Measurements from ENCODE around the gene HAUS8.

The HAUS8 gene

DNA sequence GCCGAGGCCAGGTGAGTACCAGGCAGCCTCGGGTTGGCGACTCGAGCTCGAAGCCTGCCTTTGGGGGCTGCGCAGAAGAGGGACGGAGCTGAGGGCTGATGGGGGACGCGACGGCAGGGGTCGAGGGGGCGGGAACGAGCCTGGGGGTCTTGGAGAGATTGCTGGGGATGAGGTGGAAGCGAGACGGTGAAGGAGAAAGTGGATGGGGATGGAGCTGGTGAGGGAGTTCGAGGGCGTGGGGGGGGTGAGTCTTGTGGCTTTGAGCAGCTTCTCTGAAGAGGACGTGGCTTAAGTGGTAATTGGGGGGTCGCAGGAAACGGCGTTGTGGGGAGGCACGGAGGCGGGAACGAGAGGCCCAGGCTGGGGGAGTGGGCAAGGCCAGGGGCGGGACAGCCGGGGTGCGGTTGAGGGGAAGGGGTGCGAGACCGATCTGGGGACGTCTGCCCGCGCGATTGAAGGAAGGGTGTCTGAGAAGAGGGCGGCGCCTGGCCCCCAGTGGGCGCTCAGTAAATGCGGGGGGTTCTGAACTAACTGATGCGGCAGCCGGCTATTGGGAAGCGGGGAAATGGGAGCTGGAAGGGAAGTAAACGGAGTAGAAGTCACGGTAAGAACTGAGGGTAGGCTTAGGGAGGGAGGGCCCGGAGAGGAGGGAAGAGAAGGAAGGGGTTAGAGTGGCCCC is 751 bp upstream of the HAUS8 start:
- Mint-ChIP-seq H3K9me3 (no peaks in the 10 kb centered on the region), H3K4me3 (peak overlapping the region; percentile 96 to 100 (median 99)), H3K27me3 (ENCODE audit: low read depth) (peaks cover 3% of the 10 kb centered on the region), H3K27ac (peak overlapping the region; percentile 81 to 87 (median 83)), H3K4me1 (peaks cover 40% of the 10 kb centered on the region), H3K36me3 (ENCODE audit: low read depth) (peaks cover 2% of the 10 kb centered on the region)
- TF ChIP-seq, protein P1, sequence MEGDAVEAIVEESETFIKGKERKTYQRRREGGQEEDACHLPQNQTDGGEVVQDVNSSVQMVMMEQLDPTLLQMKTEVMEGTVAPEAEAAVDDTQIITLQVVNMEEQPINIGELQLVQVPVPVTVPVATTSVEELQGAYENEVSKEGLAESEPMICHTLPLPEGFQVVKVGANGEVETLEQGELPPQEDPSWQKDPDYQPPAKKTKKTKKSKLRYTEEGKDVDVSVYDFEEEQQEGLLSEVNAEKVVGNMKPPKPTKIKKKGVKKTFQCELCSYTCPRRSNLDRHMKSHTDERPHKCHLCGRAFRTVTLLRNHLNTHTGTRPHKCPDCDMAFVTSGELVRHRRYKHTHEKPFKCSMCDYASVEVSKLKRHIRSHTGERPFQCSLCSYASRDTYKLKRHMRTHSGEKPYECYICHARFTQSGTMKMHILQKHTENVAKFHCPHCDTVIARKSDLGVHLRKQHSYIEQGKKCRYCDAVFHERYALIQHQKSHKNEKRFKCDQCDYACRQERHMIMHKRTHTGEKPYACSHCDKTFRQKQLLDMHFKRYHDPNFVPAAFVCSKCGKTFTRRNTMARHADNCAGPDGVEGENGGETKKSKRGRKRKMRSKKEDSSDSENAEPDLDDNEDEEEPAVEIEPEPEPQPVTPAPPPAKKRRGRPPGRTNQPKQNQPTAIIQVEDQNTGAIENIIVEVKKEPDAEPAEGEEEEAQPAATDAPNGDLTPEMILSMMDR (IDR thresholded peaks at IDR 0.05; ENCODE audit: unreplicated experiment in 3 of 3) = no peak

DNA sequence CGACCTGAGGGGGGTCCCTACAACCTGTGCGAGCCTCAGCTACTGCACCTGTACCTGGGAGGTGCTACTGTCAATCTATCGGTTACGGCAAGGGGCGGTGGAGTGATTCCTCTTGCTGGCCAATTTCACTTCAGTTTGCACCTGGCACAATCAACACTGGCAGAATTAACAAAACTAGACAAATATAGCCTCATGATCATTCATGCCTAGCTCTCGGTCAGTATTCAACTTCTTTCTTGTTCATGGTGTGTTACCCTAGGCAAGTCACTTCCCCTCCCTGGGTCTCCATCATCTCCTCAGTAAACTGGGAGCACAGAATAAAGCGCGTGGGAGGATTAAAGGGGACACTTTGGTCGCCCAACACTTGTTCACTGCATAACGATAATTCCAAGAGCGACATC is 618 bp downstream of the HAUS8 start:
- Mint-ChIP-seq H3K27me3 (ENCODE audit: low read depth) (peaks cover 3% of the 10 kb centered on the region), H3K4me3 (peak overlapping the region; percentile 91 to 99 (median 96))
- TF ChIP-seq, protein P1 (IDR thresholded peaks at IDR 0.05; ENCODE audit: unreplicated experiment in 3 of 3) = no peak

DNA sequence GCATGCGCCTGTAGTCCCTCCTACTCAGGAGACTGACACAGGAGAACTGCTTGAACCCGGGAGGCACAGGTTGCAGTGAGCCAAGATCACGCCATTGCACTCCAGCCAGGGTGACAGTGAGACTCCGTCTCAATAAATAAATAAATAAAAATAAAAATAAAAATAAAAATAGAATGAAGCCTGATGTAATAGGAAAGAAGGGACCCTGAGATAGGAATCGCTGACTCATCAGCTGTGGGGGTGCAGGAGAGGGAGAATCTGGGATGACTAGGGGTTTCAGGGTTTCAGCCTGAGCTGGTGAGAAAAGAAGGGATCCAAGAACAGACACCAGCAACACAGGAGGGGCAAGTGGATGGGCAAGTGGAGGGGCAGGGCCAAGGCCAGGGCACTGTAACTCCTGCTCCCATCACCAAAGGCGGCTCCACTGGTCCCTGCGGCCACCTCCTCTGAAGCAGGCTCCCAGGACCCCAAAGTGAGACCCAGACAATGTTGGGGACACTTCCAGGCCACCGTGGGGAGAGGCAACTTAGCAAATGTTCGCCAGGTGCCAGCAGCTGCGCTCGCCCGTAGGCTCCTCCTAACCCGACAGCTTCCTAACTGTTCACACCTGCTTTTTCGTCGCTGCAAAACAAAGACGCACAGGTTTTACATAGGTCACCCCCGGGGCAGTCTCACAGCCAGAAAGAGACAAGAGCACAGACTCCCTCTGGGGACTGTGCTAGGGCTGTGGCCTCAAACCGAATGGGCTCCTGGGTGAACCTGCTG is 1.2 kb downstream of the HAUS8 start:
- TF ChIP-seq, protein P1 (IDR thresholded peaks at IDR 0.05; ENCODE audit: unreplicated experiment in 3 of 3) = no peak
- Mint-ChIP-seq H3K36me3 (ENCODE audit: low read depth) (peaks cover 4% of the 10 kb centered on the region), H3K27ac (peak overlapping the region; percentile 51 to 86 (median 85)), H3K4me1 (peaks cover 29% of the 10 kb centered on the region), H3K9me3 (no peaks in the 10 kb centered on the region), H3K4me3 (peak overlapping the region; percentile 91 to 99 (median 96)), H3K27me3 (ENCODE audit: low read depth) (peaks cover 3% of the 10 kb centered on the region)

More for the DNA sequence above, 618 bp downstream of the HAUS8 start:
- Mint-ChIP-seq H3K36me3 (ENCODE audit: low read depth) (peaks cover 4% of the 10 kb centered on the region), H3K9me3 (no peaks in the 10 kb centered on the region), H3K4me1 (peaks cover 34% of the 10 kb centered on the region), H3K27ac (peak overlapping the region; percentile 83 to 86 (median 85))

DNA sequence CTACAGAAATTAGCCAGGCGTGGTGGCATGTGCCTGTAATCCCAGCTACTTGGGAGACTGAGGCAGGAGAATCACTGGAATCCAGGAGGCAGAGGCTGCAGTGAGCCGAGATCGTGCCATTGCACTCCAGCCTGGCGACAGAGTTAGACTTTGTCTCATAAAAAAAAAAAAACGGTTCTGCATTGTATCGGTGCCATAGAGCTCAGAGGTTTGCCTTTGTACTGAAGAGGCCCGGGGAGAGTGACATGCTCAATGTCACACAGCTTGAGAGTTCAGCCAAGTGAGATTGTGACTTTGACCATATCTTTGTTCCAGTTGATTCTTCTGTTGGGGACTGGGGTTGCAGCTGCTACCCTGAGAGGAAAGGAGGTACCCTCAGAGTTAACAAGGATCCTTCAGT is 4.3 kb downstream of the HAUS8 start:
- no peaks in the 10 kb centered on the region for H3K9me3 Mint-ChIP-seq
- no peak overlapping the region for H3K4me3 Mint-ChIP-seq
- peaks cover 24% of the 10 kb centered on the region for H3K4me1 Mint-ChIP-seq

DNA sequence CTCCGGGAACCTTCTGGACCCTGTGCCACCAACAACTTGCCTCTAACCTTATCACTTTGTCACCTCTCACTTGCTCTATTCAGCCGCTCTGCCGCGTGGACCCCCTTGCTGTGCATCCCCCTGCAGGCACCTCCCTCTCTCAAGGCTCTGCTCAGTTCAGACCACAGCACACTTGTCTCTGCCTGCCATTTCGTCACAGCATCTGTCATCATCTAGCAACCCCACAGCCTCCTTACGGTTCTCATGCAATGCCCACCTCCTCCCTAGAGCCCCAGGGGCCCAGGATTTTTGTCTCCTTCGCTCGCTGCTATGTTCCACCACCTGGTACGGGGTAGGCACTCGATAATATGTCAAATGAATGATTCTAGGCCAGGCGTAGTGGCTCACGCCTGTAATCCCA is 4.8 kb downstream of the HAUS8 start:
- Mint-ChIP-seq H3K27me3 (ENCODE audit: low read depth) (no peaks in the 10 kb centered on the region), H3K4me3 (no peak overlapping the region), H3K4me1 (peaks cover 24% of the 10 kb centered on the region), H3K36me3 (ENCODE audit: low read depth) (peaks cover 19% of the 10 kb centered on the region), H3K9me3 (no peaks in the 10 kb centered on the region), H3K27ac (peak overlapping the region in 1 of 3 experiments; percentile 26)
- TF ChIP-seq, protein P1 (IDR thresholded peaks at IDR 0.05; ENCODE audit: unreplicated experiment in 3 of 3) = no peak

More for the DNA sequence above, 4.3 kb downstream of the HAUS8 start:
- Mint-ChIP-seq H3K36me3 (ENCODE audit: low read depth) (peaks cover 19% of the 10 kb centered on the region), H3K27me3 (ENCODE audit: low read depth) (no peaks in the 10 kb centered on the region), H3K27ac (no peak overlapping the region)
- TF ChIP-seq, protein P1 (IDR thresholded peaks at IDR 0.05; ENCODE audit: unreplicated experiment in 3 of 3) = no peak

All from nephron (organoid).